Vagina (tissue), 2 donors: Measurements from ENCODE around the gene CD200R1L. TPM values are rescaled to one million over a fixed set of nuclear protein-coding genes. Genes with fewer than 3 reads are reported as not detected.

Source experiments
- DNase-seq, 2 donors: peaks; one replicate each; pipeline ENCODE4 v3.0.0-alpha.2; 2017; ENCODE audit errors: extremely low spot score in 2 of 2
- H3K27ac ChIP-seq: fragments of 200-600 bp; sonication (generic); one replicate; pipeline ENCODE4 v1.5.1; 2019
- H3K27me3 ChIP-seq: fragments of 200-600 bp; sonication (generic); one replicate; pipeline ENCODE4 v1.5.1; 2019
- H3K36me3 ChIP-seq, 2 donors: fragments of 200-600 bp; sonication (generic); one replicate each; pipeline ENCODE4 v1.5.1; 2017 to 2019
- H3K4me1 ChIP-seq: fragments of 200-600 bp; sonication (generic); one replicate; pipeline ENCODE4 v1.5.1; 2019
- H3K4me3 ChIP-seq, 2 donors: fragments of 200-600 bp; sonication (generic); 1 replicate in 1 of 2; 2 replicates in 1 of 2; pipeline ENCODE4 v1.5.1; 2016 to 2019
- H3K9me3 ChIP-seq: fragments of 200-600 bp; sonication (generic); one replicate; pipeline ENCODE4 v1.5.1; 2019
- POLR2A ChIP-seq, 2 donors: fragments of 450-650 bp; IDR thresholded peaks; one replicate each; pipeline ENCODE4 v1.6.1; 2017; ENCODE audit warnings: antibody characterized with exemption in 2 of 2, mild to moderate bottlenecking in 2 of 2, moderate library complexity in 2 of 2
- POLR2AphosphoS5 ChIP-seq, 2 donors: sonication (generic); formaldehyde crosslinking; IDR thresholded peaks; one replicate each; pipeline ENCODE4 v1.9.0; 2017; ENCODE audit warnings: antibody characterized with exemption in 2 of 2, mild to moderate bottlenecking in 2 of 2, low read depth in 1 of 2; ENCODE audit not compliant: insufficient read depth in 1 of 2
- intact Hi-C: fragments of 100-400 bp; cut with DNase I; formaldehyde crosslinking; loops from one replicate; pipeline ENCODE4 v1.15.1; 2023
- total RNA-seq: library from RNA; depleted of rRNA; stranded (reverse); fragments of >200 nt; gene quantifications from one replicate; pipeline ENCODE4 v1.2.3, GENCODE V29; 2016
- TF ChIP-seq, protein P1 (sequence below), 3 experiments: fragments of 450-650 bp in 2 of 3; fragments of 200-600 bp in 1 of 3; sonication (generic) in 1 of 3; IDR thresholded peaks; one replicate each; pipeline ENCODE4 v1.5.1; 2017 to 2019; ENCODE audit warnings: antibody characterized with exemption in 3 of 3, mild to moderate bottlenecking in 2 of 3, moderate library complexity in 2 of 3

Gene CD200R1L
- total RNA-seq, 1 donor from 2014 or later = not detected

DNA sequence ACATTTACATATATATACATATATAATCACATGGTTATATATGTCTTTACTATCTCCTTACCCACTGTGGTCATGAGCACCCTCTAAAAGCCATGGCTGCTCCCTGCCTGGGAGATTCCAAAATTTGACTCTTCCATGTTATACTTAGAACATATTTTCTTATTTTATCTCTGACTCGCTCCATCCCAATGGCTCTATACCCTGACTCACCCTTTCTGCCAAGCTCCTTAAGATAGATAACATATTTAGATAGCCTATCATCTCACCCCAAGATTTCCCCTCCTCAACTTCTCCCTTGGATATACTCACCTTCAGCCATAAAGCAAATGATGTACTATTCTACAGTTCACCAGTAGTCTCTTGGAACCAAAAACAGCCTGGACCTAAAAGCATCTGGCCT is 65.1 kb downstream of the CD200R1L start:
- H3K36me3 ChIP-seq = no peaks in the 10 kb centered on the region
- DNase-seq = no peak
- intact Hi-C loops = no loop called here
- H3K4me3 ChIP-seq = no peak overlapping the region
- no peaks in the 10 kb centered on the region for H3K27me3 ChIP-seq
- peaks cover 51% of the 10 kb centered on the region for H3K4me1 ChIP-seq
- H3K27ac ChIP-seq = no peak overlapping the region
- no peaks in the 10 kb centered on the region for H3K9me3 ChIP-seq
- TF ChIP-seq POLR2AphosphoS5 (IDR thresholded peaks at IDR 0.05; ENCODE audit: insufficient read depth in 1 of 2, low read depth in 1 of 2) (no peak), POLR2A (IDR thresholded peaks at IDR 0.05) (no peak)
- TF ChIP-seq, protein P1, sequence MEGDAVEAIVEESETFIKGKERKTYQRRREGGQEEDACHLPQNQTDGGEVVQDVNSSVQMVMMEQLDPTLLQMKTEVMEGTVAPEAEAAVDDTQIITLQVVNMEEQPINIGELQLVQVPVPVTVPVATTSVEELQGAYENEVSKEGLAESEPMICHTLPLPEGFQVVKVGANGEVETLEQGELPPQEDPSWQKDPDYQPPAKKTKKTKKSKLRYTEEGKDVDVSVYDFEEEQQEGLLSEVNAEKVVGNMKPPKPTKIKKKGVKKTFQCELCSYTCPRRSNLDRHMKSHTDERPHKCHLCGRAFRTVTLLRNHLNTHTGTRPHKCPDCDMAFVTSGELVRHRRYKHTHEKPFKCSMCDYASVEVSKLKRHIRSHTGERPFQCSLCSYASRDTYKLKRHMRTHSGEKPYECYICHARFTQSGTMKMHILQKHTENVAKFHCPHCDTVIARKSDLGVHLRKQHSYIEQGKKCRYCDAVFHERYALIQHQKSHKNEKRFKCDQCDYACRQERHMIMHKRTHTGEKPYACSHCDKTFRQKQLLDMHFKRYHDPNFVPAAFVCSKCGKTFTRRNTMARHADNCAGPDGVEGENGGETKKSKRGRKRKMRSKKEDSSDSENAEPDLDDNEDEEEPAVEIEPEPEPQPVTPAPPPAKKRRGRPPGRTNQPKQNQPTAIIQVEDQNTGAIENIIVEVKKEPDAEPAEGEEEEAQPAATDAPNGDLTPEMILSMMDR (IDR thresholded peaks at IDR 0.05) = no peak

DNA sequence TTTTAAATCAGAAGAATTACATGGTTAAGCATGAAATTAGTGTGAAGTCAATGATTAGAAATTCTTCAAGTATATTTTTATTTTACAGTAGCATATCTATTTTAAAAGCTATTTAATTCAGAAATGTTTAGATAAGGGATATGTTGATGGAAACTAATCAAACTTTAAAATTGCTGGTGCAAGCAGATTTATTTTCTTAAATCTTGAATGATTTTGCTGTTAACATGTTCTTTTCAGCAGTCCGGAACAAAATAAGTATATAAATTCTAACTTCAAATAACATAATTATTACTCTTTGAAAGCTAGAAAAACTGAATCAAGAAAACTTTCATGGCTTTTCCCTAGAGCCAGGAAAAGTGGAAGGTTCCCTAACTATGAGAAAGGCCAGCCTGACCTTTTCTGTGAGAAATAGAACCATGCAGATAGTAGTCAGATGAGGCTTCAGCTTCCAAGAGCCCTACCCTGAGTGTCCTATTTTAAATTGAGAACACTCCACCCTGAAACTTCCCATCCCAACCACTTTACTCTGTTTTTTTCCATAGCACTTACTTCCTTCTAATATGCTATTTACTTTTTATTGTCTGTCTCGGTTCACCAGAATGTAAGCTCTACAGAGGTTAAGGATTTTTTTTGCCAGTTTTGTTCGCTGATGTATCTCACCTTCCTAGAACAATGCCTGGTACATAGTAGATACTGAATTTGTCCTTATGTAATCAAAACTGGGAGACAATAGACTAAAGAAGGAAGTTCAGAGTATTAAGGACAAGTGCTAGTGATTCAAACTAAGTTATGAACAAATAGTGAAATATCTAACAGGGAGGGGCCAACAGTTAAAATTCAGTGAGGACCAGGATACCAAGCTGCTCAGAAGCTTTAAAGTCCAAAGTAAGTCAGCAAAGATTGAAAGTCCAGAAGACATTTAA is 66.8 kb downstream of the CD200R1L start:
- intact Hi-C loops = no loop called here
- Histone ChIP-seq H3K9me3 (no peaks in the 10 kb centered on the region), H3K4me1 (peaks cover 69% of the 10 kb centered on the region), H3K36me3 (no peaks in the 10 kb centered on the region), H3K27me3 (no peaks in the 10 kb centered on the region), H3K27ac (peak overlapping the region; percentile 68), H3K4me3 (no peak overlapping the region)
- no peak for DNase-seq
- TF ChIP-seq POLR2AphosphoS5 (IDR thresholded peaks at IDR 0.05; ENCODE audit: insufficient read depth in 1 of 2, low read depth in 1 of 2) (peak in 1 of 2 donors; percentile 48), POLR2A (IDR thresholded peaks at IDR 0.05) (no peak)
- TF ChIP-seq, protein P1 (IDR thresholded peaks at IDR 0.05) = no peak

DNA sequence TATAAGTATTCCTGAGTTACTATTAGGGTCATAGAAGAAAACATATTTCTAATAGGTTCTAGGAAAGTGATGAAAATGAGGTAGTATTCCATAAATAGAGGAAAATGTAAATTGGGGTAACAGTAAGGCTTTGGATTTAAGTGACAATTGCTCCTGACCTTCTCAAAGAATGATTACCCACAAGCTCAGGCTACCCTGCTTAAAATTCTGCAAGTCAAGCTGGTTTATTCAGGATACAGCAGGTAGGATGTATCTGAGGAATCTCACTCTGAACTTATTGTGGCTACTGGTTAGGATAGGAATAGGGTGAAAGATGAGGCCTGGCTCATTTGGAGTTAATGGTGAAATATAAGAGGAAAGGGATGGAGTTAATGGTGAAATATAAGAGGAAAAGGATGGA is 67.7 kb downstream of the CD200R1L start:
- peak overlapping the region; percentile 68 for H3K27ac ChIP-seq
- H3K9me3 ChIP-seq = no peaks in the 10 kb centered on the region
- peaks cover 77% of the 10 kb centered on the region for H3K4me1 ChIP-seq
- no peak for DNase-seq
- intact Hi-C loops = no loop called here
- no peaks in the 10 kb centered on the region for H3K27me3 ChIP-seq
- H3K36me3 ChIP-seq = no peaks in the 10 kb centered on the region
- no peak overlapping the region for H3K4me3 ChIP-seq
- TF ChIP-seq POLR2A (IDR thresholded peaks at IDR 0.05) = no peak
- TF ChIP-seq, protein P1 (IDR thresholded peaks at IDR 0.05) = no peak
- no peak for TF ChIP-seq POLR2AphosphoS5 (IDR thresholded peaks at IDR 0.05; ENCODE audit: insufficient read depth in 1 of 2, low read depth in 1 of 2)

DNA sequence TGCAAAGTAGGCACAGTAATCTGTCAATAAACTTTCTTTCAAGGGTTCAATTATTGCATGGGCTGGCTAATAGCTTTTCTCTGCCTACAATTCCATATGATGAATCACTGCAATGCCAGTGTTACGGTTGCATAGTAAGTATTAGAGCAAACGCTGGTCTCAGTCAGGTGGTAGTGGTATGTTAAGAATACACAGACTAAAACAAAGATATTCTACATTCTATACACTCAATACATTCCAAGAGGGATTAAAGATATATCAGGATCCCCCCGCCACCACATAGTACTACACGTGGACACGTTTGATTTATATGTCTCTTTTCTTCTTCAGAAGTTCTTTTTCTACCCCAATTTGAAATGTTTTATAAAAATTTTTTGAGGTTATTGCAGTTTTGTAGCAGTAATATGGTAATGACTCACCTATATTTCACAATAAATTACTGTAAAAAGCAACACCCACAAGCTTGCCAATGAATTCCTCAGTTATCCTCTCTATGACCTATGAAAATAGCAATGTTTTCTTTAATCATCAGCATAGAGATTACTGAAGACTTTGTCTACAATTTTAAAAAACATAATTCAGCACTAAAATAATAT is 68.2 kb downstream of the CD200R1L start:
- no peaks in the 10 kb centered on the region for H3K9me3 ChIP-seq
- H3K36me3 ChIP-seq = no peaks in the 10 kb centered on the region
- H3K4me3 ChIP-seq = no peak overlapping the region
- peak overlapping the region; percentile 53 for H3K27ac ChIP-seq
- TF ChIP-seq POLR2AphosphoS5 (IDR thresholded peaks at IDR 0.05; ENCODE audit: insufficient read depth in 1 of 2, low read depth in 1 of 2) (no peak), POLR2A (IDR thresholded peaks at IDR 0.05) (no peak)
- TF ChIP-seq, protein P1 (IDR thresholded peaks at IDR 0.05) = no peak
- H3K27me3 ChIP-seq = no peaks in the 10 kb centered on the region
- intact Hi-C loops = no loop called here
- DNase-seq = no peak
- peaks cover 82% of the 10 kb centered on the region for H3K4me1 ChIP-seq

DNA sequence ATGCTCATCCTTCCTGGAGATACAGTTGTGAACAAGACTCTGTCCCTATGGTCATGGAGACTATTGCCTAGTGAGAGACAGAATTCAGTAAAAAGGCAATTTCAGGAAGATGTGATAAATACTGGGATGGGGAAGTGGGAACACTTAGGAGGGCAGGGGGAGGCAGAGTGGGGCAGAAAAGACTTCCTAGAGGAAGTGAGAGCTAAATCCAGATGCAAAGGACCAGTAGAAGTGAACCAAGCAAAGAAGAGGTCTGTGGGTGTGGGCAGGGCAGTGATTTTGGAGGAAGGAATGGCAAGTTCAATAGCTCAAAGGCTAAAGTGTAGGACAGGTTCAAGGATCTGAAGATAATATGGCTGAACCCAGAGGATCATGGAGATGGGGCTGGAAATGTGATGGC is 68.9 kb downstream of the CD200R1L start:
- intact Hi-C loops = no loop called here
- no peak for DNase-seq
- H3K4me1 ChIP-seq = peaks cover 86% of the 10 kb centered on the region
- H3K27ac ChIP-seq = peak overlapping the region; percentile 53
- no peaks in the 10 kb centered on the region for H3K36me3 ChIP-seq
- H3K4me3 ChIP-seq = no peak overlapping the region
- H3K9me3 ChIP-seq = no peaks in the 10 kb centered on the region
- no peak for TF ChIP-seq POLR2AphosphoS5 (IDR thresholded peaks at IDR 0.05; ENCODE audit: insufficient read depth in 1 of 2, low read depth in 1 of 2)
- TF ChIP-seq, protein P1 (IDR thresholded peaks at IDR 0.05) = no peak
- TF ChIP-seq POLR2A (IDR thresholded peaks at IDR 0.05) = no peak
- H3K27me3 ChIP-seq = no peaks in the 10 kb centered on the region
